Esophagus squamous epithelium (tissue), 5 donors: ENCODE data around the gene CCT4. TPM values are rescaled to one million over a fixed set of nuclear protein-coding genes. Genes with fewer than 3 reads are reported as not detected.

Experiments used
- DNase-seq: peaks from one replicate; lab custom pipeline; 2025; lab: John Stamatoyannopoulos, UW
- H3K27ac ChIP-seq, 4 donors: fragments of 200-600 bp; sonication (generic); one replicate each; pipeline ENCODE4 v1.5.1; 2016 to 2019; ENCODE audit warnings: mild to moderate bottlenecking in 1 of 4
- H3K27me3 ChIP-seq, 4 donors: fragments of 200-600 bp; sonication (generic); 1 replicate in 3 of 4; 2 replicates in 1 of 4; pipeline versions ENCODE4 v1.5.1 to v1.6.0; 2017 to 2021; ENCODE audit warnings: antibody characterized with exemption in 1 of 4
- H3K36me3 ChIP-seq, 3 donors: fragments of 200-600 bp; sonication (generic); one replicate each; pipeline ENCODE4 v1.5.1; 2016 to 2019
- H3K4me1 ChIP-seq, 3 donors: fragments of 200-600 bp; sonication (generic); one replicate each; pipeline ENCODE4 v1.5.1; 2017 to 2019
- H3K4me3 ChIP-seq, 4 donors: fragments of 200-600 bp; sonication (generic); 1 replicate in 3 of 4; 2 replicates in 1 of 4; pipeline ENCODE4 v1.5.1; 2016 to 2019; ENCODE audit warnings: mild to moderate bottlenecking in 2 of 4, moderate library complexity in 1 of 4
- H3K9me3 ChIP-seq, 3 donors: fragments of 200-600 bp; sonication (generic); one replicate each; pipeline ENCODE4 v1.5.1; 2016 to 2019
- POLR2A ChIP-seq, 4 donors: fragments of 450-650 bp; IDR thresholded peaks; one replicate each; pipeline ENCODE4 v1.6.1; 2017; ENCODE audit warnings: antibody characterized with exemption in 4 of 4, mild to moderate bottlenecking in 4 of 4, moderate library complexity in 3 of 4
- WGBS, 2 donors: methylation state at CpG; one replicate each; pipeline ENCODE4 v1.1.5; 2018; 5-methylcytosine and 5-hydroxymethylcytosine counted together
- intact Hi-C: fragments of 100-400 bp; cut with DNase I; formaldehyde crosslinking; loops from one replicate; pipeline ENCODE4 v1.15.0; 2022
- small RNA-seq, 4 donors: library from RNA; depleted of rRNA; stranded (forward); fragments of <200 nt; gene quantifications; one replicate each; pipeline ENCODE3, GENCODE V24; 2016
- total RNA-seq, 4 donors: library from RNA; depleted of rRNA; stranded (reverse); fragments of >200 nt; gene quantifications; one replicate each; pipeline ENCODE4 v1.1.0, GENCODE V29; 2016
- TF ChIP-seq, protein P1 (sequence below), 6 experiments: fragments of 450-650 bp in 4 of 6; fragments of 200-600 bp in 2 of 6; sonication (generic) in 2 of 6; IDR thresholded peaks; one replicate each; pipeline ENCODE4 v1.5.1; 2016 to 2019; ENCODE audit warnings: antibody characterized with exemption in 6 of 6, mild to moderate bottlenecking in 4 of 6, moderate library complexity in 4 of 6
- donor health status: DM: yes; HTN: yes; CAD: no.

The CCT4 gene
- total RNA-seq, 4 donors from 2014 or later: 59.3 to 126 (median 95.5) TPM

- Histone ChIP-seq H3K4me1 (no peaks in the 10 kb centered on the region), H3K27me3 (no peaks in the 10 kb centered on the region), H3K27ac (no peak overlapping the region), H3K9me3 (no peaks in the 10 kb centered on the region), H3K36me3 (peaks cover 0 to 5% (median 0%) of the 10 kb centered on the region in 3 donors), H3K4me3 (no peak overlapping the region)
- no peak for DNase-seq
- WGBS, 2 donors: 89 to 94% methylated on average over 1 of the region's 1 CpG
- TF ChIP-seq POLR2A (IDR thresholded peaks at IDR 0.05): no peak
- TF ChIP-seq, protein P1, sequence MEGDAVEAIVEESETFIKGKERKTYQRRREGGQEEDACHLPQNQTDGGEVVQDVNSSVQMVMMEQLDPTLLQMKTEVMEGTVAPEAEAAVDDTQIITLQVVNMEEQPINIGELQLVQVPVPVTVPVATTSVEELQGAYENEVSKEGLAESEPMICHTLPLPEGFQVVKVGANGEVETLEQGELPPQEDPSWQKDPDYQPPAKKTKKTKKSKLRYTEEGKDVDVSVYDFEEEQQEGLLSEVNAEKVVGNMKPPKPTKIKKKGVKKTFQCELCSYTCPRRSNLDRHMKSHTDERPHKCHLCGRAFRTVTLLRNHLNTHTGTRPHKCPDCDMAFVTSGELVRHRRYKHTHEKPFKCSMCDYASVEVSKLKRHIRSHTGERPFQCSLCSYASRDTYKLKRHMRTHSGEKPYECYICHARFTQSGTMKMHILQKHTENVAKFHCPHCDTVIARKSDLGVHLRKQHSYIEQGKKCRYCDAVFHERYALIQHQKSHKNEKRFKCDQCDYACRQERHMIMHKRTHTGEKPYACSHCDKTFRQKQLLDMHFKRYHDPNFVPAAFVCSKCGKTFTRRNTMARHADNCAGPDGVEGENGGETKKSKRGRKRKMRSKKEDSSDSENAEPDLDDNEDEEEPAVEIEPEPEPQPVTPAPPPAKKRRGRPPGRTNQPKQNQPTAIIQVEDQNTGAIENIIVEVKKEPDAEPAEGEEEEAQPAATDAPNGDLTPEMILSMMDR (IDR thresholded peaks at IDR 0.05): no peak
- intact Hi-C loops: no loop called here
Measured at GRCh38 chr2:61833971-61834370, 54.5 kb downstream of the CCT4 start.

DNA sequence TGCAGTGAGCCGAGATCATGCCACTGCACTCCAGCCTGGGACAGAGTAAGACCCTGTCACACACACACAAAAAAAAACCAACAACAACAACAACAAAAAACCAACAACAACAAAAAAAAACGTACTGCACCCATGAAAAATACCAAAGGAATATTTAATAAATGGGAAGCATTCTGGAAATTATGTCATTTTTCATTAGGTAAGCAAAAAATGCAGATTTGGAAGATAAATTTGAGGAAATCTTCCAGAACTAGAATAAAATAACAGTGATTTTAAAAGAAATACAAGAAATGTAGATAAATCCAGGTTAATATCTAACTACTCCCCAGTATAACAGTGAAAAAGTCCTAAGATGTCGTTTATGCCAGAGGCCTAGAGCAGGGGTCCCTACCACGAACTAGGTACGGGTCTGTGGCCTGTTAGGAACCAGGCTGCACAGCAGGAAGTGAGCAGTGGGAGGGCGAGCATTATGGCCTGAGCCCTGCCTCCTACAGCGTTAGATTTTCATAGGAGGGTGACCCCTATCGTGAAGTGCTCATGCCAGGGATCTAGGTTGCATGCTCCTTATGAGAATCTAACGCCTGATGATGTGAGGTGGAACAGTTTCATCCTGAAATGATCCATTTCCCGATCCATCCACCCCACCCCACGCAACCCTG, 56.1 kb downstream of the CCT4 start:
- Histone ChIP-seq H3K27me3 (no peaks in the 10 kb centered on the region), H3K27ac (no peak overlapping the region), H3K4me3 (no peak overlapping the region), H3K4me1 (no peaks in the 10 kb centered on the region), H3K36me3 (peaks cover 0 to 5% (median 0%) of the 10 kb centered on the region in 3 donors), H3K9me3 (no peaks in the 10 kb centered on the region)
- 77 to 90% methylated on average over 10 of the region's 11 CpGs for WGBS, 2 donors
- intact Hi-C loops: no loop called here
- TF ChIP-seq POLR2A (IDR thresholded peaks at IDR 0.05): no peak
- TF ChIP-seq, protein P1 (IDR thresholded peaks at IDR 0.05): no peak
- DNase-seq: no peak

- no peak for TF ChIP-seq POLR2A (IDR thresholded peaks at IDR 0.05)
- TF ChIP-seq, protein P1 (IDR thresholded peaks at IDR 0.05): no peak
- Histone ChIP-seq H3K4me3 (no peak overlapping the region), H3K9me3 (no peaks in the 10 kb centered on the region), H3K27me3 (peaks cover 0 to 3% (median 0%) of the 10 kb centered on the region in 4 donors), H3K27ac (no peak overlapping the region), H3K36me3 (no peaks in the 10 kb centered on the region), H3K4me1 (no peaks in the 10 kb centered on the region)
- intact Hi-C loops: no loop called here
- whole genome bisulfite sequencing, 2 donors: 85 to 100% methylated on average over 2 of the region's 2 CpGs
- DNase-seq: no peak
Measured at GRCh38 chr2:61822255-61822654, 66.2 kb downstream of the CCT4 start.

Small RNAs within 50 kb of the gene (small RNA-seq; reads per million reads assigned to genes)
- 0 reads per million in 4 donors for gene RF00019

Other genes with a start within 250 kb of the CCT4 start
- gene FAM161A, start 34.6 kb downstream of the CCT4 start, total RNA-seq: 1 to 10 TPM in 2 of 4 donors, under 1 TPM in 2; 0.76 to 2.7 (median 1.1) TPM
- gene COMMD1, start 17.0 kb upstream of the CCT4 start, total RNA-seq: 10 to 100 TPM; 38.0 to 44.3 (median 40.5) TPM